Activated T-helper 9 cell treated with anti-CD3 and anti-CD28 coated beads, Interleukin-2, amount 50 U/mL, for 16 hours (primary cell): ENCODE measurements around the gene MAP7.

Experiments used
- DNase-seq: peaks from one replicate; pipeline ENCODE4 v3.0.0-alpha.2; 2020; ENCODE audit warnings: low read depth

Gene MAP7

GRCh38 chr6:136564180-136564579 lies 14.0 kb upstream of the MAP7 start:
- DNase-seq, result no peak

- DNase-seq, result no peak
Measured at GRCh38 chr6:136563386-136564152, 13.3 kb upstream of the MAP7 start.

DNA sequence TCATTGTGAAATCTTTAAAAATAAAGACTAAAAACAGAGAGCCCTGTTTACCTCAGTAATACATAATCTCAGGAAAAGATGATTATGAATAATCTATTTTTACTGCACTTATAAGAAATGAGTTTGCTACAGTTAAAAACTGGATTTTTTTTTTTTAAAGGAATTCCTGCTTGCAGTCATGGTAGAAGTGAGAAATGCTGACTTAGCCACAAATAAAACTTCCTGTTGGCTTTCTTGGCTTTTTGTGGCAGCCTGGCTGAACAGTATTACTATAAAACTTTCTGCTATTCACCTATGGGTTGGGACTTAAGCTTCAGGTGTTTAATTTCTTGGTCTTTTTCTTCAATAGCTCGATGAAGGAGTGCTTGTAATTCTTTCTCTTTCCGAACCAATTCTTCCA lies 12.0 kb upstream of the MAP7 start:
- DNase-seq, result no peak

- DNase-seq, result no peak
Measured at GRCh38 chr6:136553166-136553787, 3.1 kb upstream of the MAP7 start.

- no peak for DNase-seq
Measured at GRCh38 chr6:136552054-136552453, 1.8 kb upstream of the MAP7 start.

GRCh38 chr6:136551103-136551502 lies 881 bp upstream of the MAP7 start:
- DNase-seq, result no peak

DNA sequence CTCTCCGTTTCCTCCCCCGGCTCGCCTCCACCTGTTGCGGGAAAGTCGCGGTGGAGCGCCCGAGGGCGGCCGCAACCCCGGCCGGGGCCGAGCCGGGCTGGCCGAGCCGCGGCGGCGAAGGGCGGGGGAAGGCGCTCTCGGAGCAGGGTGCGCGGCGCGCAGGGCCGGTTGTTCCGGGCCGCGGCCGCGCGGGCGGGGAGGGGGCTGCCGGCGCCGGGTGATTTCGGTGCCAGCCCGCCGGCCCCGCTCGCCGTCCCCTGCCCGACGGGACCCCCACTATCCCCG lies 235 bp downstream of the MAP7 start:
- DNase-seq, result no peak

DNA sequence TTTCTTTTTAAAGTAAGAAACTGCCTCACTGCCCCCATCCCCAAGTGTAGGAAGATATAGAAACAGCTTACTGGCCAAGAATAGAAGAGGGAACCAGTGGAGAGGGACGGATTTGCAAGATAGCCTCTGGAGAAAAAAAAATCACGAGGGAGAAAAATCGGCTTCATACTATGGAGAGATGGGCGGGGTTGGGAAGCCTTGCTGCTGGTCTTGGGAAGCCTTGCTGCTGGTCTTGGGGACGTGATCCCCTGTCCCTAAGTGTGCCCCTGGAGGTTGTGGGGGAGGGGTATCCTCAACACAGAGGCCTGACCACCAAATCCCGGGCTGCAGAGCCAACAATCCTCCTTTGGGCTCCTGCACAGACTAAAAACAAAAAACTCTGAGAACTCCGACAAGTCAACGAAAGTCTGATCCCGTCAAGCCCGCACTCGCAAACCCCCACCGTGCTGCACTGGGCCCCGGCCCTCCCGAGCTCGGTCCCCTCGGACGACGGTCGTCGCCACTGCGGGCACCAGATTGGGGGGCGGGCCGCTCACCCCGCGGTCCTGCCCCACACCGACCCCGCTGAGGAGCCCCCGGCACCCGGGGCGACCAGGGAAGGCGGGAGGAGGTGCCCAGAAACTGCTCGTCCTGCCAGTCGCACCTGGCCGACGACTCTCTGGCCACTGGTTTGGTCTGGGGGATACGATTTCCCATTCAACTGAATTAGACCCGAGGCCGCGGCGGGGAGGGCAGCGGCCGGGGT lies 750 bp downstream of the MAP7 start:
- DNase-seq, result no peak

DNA sequence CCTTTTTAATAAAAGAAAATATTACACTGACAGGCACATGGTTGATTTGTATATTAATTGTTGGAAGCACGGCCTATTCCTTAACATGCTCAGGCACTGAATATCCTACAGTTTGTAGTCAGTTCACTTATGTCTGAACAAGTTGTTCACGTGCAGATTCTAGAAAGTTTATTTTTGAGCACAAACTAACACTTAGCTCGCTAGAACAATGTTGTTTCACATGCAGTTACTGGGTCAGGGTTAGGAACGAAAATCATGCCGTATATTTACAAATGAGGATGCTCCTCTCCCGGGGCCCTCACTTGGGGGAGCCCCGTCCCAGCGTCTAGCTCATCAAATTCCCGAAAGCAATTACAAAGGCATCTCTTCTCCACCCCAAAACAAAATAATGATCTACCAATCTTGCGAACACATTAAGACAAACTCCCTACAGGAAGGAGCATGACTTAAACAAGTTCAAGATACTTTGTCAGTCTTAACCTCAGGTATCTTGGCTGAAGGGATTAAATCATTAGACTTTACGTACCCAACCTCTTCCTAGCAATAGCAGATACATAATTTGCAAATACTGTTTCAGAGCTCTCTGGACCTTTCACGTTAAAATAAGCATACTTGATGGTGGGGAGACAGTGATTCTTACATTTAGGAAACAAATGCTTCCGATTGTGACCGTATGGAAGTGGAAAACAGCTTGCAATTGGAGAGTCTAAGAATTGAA lies 1.5 kb downstream of the MAP7 start:
- no peak for DNase-seq

- no peak for DNase-seq
Measured at GRCh38 chr6:136547871-136548270, 2.4 kb downstream of the MAP7 start.

DNA sequence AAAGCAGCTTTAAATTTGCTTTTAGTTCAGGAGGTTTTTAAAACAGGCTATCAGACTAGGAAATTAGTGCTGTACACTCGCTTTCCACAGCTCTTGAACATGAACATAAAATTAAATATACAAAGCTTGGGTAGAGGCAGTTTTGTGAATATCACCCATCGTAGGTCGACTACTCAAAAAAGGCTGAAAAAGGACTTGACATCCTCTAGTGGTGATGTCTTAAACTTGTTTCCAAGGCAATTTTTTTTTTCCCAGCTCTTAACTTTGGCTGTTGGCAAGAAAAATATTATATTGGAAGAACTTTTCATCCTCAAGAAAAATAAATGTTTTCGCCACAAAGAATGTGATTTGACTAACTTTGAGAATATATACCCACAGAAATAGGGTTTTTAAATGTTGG lies 2.9 kb downstream of the MAP7 start:
- DNase-seq, result no peak

GRCh38 chr6:136546331-136546730 lies 3.9 kb downstream of the MAP7 start:
- no peak for DNase-seq

DNA sequence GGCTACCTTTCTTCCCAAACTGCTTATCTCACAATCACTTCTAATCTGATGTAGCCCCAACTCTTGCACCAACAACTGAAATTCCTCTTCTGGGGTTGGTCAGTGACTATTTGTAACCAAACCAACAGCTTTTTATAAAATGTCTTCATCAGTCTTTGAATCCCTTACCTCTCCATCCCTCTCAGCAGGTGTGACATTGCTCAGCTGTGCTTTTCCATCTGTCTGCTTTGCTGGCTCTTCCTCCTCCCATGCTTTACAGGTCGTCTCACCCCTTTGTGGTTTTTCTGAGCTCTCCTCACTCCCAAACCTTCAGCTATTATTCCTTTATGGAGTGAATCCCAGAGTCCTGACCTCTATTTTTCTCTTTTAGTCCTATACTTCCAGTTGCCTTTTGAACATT lies 5.9 kb downstream of the MAP7 start:
- DNase-seq, result no peak

- DNase-seq, result no peak
Measured at GRCh38 chr6:136541395-136541794, 8.8 kb downstream of the MAP7 start.

DNA sequence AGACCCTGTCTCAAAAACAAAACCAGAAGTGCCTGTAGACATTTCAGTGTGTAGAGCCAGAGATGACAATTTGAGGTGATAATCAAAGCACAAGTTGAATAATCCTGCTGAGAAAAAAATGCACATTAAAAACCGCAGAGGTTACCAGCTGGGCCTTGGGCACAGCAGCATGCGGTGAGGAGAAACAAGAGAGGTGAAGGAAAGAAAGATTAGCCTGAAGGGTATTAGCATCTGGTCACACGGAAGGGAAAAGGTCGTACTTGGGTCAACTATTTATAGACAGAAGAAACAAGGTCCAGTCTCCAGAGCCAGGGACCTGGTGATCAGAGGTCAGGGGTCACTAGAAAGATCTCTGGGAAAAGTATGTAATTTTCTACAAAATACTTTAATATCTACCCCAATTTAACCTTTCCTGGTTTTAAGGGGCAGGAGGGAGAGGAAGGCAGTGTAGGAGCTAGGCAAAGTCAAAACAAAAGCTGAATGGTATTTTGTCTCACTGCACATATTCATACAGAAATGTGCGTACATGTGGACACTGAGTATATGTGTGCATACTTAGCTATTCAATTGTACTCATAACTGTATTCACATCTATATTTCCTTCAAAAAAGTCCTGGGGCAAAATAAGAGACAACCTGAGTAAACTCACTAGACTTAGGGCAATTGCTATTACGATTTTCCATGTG lies 10.1 kb downstream of the MAP7 start:
- no peak for DNase-seq

DNA sequence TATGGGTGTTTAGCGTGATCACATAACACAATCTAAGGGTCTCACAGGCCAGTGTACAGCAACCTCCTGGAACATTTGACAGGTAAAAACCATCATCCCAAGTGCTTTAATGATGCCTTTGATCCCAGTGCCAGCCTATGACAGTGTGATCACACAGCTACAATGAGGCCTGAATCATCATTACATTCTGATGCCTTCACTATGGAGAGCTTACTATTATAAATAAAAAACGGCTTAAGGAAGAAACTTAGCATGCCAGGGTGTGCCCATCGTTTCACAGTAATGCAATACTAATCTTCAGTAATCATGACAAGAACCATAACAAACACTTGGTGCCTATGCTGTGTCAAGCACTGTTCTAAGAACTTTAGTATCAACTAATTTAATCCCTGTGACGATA lies 11.4 kb downstream of the MAP7 start:
- no peak for DNase-seq

DNA sequence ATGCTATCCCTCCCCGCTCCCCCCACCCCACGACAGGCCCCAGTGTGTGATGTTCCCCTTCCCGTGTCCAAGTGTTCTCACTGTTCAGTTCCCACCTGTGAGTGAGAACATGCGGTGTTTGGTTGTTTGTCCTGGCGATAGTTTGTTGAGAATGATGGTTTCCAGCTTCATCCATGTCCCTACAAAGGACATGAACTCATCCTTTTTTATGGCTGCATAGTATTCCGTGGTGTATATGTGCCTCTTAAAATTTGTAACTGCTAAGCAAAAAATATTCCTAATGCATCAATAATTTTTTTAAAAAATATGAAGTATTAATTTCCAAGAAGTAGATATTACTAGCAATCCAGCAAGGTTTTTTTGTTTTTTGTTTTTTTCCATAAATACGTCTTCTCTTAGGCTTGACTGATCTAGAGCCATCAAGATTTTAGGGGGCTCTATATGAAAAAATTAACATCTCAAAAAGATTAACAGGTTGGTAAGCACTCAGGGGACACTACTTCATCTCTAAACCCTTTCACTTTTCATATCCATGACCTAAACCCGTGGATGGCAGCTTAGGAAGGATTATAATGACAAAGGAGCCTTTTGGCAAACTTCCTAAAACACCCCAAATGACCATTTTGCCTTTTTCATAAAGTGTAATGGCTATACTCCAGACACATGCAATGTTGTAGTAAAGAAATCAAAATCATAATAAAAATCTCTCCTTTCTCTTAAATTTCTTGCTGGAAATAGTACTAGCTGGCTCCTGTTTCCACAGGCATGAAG lies 14.2 kb downstream of the MAP7 start:
- no peak for DNase-seq

DNA sequence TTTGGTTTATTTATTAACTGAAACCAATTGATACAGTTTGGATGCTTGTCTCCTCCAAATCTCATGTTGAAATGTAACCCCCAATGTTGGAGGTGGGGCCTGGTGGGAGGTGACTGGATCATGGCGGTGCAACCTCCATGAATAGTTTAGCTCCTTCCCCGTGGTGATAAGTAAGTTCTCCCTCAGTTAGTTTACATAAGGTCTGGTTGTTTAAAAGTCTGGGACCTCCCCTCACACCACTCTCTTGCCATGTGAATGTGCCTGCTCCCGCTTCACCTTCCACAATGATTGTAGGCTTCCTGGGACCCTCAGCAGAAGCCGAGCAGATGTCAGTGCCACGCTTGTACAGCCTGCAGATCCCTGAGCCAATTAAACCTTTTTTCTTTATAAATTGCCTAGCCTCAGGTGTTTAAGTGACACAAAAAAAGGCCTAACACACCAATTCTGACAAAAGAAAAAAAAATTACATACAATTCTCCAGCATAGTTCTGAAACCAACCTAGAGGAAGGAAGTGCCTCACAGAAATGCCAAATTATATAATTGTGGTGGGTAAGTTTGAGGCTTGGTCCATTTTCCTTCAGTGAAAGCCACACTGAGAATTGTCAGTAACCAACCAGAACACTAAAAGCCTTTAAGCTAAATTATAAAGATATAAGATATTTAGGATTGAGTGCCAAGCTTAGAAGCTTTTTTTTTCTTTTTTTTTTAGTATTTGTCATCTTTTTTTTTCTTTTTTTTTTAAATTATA lies 15.0 kb downstream of the MAP7 start:
- no peak for DNase-seq

- no peak for DNase-seq
Measured at GRCh38 chr6:136534268-136534667, 16.0 kb downstream of the MAP7 start.

- no peak for DNase-seq
Measured at GRCh38 chr6:136533487-136533886, 16.7 kb downstream of the MAP7 start.

GRCh38 chr6:136532030-136532429 lies 18.2 kb downstream of the MAP7 start:
- no peak for DNase-seq
